DMS114 treated with DMSO at 0.1 percent for 48 hours (cell line): ENCODE data around the gene DDX49.
"Not testable (repeated sequence)": the region's sequence is repeated elsewhere in the genome, so short reads cannot be mapped to it uniquely, and the experiment has no call there.

ENCODE experiments used
- DNase-seq: peaks from one replicate; lab custom pipeline; 2025; ENCODE audit not compliant: unreplicated experiment; lab: John Stamatoyannopoulos, UW

DDX49 gene

DNA sequence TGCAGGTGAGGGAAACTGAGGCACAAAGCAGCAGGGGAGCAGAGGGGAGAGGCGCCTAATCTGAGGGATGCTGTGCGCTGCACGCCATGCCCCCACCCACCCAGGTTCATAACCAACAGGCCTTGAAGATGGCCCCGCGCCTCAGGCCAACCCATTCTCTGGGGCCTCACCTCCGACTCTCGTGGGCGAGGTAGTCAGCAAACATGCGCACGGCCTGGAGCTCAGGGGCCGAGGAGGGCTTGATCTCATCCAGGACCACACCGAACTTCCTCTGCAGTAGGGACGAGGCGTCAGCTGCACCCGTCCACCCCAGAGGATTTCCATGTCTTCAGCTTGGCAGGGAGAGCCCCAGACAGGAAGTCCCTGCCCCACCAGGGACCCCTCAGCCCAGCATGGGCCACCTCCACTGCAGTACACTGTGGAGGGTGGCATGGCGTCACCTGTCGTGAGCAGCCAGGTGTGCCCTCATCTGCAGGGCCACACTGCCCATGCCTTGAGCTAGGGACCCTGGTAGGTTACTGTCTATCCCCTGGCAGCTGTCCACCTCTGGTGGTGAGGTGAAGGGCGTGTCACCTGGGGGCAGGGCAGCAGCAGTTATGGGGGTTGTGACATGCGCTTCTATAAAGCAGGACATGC is 8.6 kb upstream of the DDX49 start:
- no peak for DNase-seq

DNA sequence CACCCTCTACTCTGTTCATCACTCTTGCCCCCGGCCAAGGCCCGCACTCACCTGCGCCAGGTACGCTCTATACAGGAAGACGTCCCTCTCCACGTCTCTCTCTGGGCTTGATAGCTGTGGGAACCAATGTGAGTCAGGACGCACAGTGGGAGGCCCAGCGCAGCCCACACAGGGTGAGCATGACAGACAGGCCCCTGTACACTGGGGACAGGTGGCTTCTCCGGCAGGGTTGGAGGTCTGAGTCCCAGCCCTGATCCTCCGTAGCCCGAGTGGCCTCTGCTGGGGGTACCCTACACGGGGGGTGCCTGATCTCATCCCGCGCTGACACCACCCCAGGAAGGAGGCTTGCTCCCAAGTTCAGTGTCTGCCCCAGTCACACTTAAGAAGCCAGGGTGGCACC is 6.6 kb upstream of the DDX49 start:
- DNase-seq, result no peak

DNA sequence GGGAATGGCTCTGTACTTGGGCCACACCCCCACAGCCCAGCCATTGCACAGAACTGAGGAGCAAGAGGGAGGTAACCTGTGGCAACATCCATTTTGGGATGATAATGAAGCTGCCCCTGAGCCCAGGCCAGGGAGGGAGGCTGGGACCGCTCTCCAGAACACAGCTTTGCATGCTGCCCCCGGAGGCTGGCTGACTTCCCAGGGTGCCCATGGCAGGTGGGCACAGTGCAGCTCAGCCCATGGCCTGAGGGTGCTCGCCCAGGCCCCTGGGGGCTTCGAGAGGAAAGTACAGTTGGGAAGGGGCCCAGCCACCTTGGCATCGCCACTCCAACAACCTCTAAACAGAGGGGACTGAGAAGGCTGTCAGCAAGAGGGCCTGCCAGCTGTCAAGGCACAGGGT is 6.0 kb upstream of the DDX49 start:
- no peak for DNase-seq

DNA sequence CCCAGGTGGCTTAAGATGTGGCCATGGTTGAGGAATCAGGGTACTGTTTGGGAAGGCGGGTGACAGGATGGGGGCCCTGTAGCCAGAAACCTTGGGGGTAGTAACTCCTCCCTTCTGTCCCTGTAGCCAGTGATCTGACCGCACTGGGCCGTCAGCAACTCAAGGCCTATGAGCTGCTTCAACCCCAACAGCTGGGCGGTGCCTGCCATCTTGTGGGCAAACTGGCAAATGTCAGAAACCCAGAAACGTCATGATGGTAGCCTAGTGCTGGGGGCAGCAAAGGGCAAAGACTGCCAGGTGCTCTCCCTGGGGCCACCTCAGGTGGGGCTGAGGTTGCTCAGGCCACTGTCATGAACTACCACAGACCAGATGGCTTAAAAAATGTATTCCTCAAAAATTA is 3.9 kb upstream of the DDX49 start:
- peak; percentile 35 for DNase-seq

DNA sequence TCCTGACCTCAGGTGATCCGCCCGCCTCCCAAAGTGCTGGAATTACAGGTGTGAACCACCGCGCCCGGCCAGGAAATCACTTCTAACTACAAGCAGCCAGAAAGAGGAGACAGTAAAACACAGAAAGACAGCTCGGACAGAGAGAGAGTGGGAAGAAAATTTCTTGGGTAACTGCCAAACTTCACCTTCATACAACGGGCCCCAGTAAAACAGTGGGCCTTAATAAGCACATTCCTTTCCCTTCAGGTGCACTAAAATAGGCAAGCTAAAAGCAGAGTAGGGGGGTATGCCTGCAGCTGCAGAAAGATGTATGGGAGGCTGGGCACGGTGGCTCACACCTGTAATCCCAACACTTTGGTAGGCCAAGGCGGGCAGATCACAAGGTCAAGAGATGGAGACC is 1.9 kb upstream of the DDX49 start:
- not testable (repeated sequence) for DNase-seq

DNA sequence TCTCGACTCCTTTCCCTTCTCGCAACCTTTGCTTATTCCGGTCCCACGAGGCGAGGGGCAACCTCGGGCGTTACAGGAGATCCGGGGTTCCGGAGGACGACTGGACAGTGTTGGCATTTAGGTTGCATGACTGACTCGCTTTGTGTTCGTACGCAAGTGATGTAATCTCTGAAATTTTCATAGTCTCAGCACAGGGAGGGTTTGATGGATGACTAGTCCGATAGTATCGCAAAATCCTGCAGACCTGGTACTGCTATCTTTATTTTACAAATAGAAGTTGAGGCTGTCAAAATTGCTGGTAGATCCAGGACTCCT is 342 bp downstream of the DDX49 start:
- DNase-seq, result no peak

DNA sequence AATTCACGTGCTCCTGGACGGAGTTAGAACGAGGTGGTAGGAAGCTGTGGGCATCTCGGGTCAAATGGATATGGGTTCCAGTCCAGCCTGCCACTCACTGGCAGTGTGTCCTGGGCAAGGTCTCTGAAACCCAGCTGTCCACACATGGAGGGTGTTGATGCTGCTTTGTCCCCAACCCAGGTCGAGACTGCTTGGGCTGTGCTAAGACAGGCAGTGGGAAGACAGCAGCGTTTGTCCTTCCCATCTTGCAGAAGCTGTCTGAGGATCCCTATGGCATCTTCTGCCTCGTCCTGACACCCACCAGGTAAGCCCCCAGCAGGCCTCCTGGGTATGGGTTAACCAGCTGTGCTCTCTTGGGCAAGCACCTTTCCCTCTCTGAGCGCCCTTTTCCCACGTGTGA is 885 bp downstream of the DDX49 start:
- DNase-seq, result no peak

DNA sequence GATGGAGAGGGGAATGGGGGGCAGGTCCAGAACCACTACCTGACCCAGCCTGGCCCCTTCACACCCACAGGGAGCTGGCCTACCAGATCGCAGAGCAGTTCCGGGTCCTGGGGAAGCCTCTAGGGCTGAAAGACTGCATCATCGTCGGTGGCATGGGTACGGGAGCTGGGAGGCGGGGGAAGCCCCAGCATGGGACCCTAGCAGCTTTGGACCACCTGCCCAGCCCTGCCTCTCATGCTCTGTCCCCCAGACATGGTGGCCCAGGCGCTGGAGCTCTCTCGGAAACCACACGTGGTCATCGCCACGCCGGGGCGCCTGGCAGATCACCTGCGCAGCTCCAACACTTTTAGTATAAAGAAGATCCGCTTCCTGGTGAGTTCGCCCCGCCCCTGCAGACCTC is 2.1 kb downstream of the DDX49 start:
- no peak for DNase-seq

DNA sequence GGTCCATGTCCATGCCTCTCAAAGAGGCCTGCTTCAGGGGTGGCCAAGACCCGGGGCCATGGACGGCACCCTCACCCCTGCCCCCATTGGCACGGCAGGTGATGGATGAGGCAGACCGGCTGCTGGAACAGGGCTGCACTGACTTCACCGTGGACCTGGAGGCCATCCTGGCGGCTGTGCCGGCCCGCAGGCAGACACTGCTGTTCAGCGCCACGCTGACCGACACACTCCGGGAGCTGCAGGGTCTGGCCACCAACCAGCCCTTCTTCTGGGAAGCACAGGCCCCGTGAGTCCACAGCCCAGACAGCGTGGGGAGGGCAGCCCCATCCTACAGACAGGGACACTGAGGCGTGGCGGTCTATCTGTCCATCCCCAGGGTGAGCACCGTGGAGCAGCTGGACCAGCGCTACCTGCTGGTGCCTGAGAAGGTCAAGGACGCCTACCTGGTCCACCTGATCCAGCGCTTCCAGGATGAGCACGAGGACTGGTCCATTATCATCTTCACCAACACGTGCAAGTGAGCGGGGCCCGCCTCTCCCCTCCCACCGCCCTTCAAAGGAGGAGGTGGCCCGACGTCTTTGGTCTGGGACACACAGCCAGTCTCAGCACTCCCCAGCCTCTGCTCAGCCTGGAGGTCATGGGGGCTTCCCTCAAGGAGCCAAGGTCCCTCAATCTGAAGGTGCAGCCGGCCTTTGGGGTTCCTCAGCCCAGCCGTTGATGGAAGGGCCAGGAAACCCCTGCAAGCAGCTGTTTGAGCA is 2.9 kb downstream of the DDX49 start:
- no peak for DNase-seq

DNA sequence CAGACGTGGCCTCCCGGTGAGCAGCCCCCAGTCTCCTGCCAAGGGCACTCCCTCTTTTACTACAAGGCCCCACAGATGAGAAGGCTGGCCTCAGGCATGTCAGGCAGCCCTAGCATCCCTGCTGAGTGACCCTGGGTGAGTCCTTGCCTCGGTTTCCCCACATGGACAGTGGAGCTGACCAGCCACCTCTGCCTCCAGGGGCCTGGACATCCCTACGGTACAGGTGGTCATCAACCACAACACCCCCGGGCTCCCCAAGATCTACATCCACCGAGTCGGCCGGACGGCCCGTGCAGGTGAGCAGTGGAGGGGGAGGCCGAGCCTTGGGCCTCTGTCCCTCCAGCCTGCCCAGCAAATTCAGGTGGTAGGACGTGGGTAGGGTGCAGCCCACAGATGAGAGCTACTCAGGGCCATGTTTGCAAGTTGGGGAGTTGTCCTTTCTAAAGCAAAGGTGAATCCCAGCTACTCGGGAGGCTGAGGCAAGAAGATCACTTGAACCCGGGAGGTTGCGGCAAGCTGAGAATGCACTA is 5.2 kb downstream of the DDX49 start:
- DNase-seq, result no peak

DNA sequence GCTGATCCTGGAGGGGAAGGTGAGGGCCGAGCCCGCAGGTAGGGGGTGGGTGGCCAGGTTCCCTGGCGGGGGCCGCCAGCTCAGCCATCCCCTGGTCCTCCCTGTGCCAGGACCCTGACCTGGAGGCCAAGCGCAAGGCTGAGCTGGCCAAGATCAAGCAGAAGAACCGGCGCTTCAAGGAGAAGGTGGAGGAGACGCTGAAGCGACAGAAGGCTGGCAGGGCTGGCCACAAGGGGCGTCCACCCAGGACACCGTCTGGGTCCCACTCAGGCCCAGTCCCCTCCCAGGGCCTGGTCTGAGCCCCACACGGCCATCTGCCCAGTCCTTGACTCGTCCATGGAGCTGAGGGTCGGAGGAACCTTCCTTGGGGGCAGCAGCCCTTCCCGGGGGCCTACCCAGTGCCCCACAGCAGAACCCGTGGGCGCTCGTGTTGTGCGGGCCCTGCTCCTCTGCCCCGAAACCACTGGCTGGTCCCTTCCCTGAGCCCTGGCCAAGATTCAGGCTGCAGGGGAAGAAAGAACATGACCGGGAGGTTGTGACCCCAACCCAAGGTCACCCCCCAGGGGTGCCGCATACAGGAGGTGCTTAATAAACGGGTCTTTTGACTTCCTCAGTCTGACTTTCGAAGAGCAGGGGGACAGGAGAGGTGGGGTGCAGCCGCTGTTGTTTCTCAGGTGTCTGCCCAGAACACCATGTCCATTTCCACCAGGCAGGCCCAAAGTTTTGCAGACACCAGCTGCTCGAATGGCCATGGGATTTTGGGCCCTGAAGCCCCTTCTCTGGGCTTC is 8.7 kb downstream of the DDX49 start:
- no peak for DNase-seq

DNA sequence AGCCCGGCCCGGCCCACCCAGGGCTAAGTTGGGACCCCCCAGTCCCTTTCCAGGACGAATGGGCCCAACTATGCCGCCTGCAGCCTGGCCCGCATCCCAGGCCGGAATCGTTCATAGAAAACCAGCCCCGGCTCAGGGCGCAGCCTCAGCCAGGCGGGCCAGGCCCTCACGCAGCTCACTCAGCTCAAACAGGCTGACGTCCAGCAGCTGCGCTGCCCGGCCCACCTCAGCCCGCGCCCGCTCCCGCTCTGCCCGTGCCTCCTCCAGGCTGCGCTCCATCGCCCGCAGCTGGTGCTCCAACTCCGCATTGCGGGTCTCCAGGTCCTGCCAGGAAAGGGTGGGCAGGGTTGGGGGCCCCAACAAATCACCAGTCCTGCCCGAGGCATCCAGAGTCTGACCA is 9.8 kb downstream of the DDX49 start:
- no peak for DNase-seq

DNA sequence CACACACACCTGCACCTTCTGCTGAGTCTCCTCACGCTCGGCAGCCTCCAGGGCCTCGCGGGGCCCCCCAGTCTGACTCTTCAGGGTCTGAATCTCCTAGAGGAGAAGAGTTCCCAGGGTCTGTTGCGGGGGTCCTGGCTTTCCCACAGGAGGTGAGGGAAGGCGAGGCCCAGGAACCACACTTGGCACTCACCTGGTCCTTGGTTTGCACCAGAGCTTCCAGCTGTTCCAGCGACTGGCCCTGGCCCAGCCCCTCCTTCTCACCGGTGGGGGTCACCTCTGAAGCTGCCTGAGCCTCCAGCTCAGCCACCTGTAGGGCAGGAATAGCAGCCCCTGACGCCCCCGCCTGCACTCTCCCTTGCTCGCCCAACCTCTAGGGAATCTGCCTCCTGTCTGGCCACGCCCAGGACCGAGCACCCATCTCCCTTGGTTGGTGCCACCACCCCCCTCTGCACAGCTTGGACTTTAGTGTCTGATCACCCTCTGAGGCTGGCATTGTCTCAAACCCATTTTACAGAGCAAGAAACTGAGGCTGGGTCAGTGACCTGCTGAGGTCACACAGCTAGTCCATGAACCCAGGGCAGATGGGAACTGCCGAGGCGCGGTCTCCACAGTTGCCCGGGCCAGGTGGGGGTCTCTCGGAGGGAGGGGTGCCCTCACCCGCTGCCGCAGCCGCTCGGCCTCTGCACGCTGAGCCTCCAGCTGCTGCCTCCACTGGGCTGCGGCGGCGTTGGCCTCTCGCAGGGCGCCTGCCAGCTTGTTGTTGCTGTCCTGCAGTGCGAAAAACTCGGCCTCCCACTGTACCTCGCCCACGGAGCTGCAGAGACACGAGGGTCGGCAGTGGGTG is 12.0 kb downstream of the DDX49 start:
- no peak for DNase-seq

DNA sequence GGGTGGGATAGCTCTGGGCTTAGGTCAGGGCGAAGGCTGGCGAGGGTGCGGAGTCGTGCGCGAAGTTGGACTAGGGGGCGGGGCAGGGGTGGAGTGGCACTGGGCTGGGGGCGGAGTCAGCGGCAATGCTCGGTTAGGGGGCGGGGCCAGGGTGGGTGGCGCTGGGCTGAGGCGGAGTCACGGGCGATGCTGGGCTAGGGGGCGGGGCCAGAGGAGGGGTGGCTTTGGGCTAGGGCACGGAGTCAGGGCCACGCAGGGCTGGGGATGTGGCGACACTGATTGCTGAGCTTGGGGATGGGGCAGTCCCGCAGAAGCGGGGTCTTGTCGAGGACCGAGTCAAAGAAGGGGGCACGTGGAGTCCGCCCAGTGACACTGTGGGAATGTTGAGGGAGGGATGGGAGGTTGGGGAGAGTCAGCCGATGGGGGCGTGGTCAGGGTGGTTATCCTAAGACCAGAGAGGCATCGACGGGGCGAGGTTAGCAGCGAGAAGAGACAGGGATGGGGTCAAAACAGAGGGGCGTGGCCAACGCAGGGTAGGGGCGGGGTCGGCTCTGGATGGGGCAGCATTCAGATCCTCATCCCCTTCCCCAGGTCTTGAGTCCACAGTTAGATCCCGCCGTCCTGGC is 12.8 kb downstream of the DDX49 start:
- DNase-seq, result no peak

DNA sequence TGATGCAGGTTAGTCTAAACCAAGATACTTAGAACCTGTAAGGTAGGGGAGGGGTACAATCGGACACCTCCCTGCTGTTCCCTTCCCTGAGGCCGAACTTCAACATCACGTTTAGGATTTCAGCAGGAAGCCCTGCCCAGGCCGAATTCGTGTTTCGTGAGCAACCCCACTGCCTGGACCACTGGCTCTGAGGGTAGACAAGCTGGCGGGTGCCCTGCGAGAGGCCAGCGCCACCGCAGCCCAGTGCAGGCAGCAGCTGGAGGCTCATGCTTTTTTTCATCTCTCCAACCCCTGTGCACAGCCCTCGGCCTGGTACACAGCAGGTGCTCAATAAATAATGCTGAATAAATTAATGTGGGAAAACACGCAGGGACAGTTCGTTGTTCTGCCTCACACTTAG is 13.8 kb downstream of the DDX49 start:
- DNase-seq, result no peak

DNA sequence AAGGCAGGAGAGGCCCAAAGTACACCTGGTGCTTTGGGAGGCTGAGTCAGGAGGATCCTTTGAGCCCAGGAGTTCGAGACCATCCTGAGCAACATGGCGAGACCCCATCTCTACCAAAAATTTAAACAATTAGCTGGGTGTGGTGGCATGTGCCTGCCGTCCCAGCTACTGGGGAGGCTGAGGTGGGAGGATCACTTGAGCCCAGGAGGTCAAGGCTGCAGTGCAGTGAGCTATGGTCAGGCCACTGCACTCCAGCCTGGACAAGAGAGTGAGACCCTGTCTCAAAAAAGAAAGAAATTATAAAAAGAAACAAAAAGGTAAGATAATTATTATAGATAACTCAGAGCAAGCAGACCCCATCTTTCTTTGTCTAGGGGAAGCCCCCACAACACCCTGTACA is 19.6 kb downstream of the DDX49 start:
- DNase-seq, result no peak

DNA sequence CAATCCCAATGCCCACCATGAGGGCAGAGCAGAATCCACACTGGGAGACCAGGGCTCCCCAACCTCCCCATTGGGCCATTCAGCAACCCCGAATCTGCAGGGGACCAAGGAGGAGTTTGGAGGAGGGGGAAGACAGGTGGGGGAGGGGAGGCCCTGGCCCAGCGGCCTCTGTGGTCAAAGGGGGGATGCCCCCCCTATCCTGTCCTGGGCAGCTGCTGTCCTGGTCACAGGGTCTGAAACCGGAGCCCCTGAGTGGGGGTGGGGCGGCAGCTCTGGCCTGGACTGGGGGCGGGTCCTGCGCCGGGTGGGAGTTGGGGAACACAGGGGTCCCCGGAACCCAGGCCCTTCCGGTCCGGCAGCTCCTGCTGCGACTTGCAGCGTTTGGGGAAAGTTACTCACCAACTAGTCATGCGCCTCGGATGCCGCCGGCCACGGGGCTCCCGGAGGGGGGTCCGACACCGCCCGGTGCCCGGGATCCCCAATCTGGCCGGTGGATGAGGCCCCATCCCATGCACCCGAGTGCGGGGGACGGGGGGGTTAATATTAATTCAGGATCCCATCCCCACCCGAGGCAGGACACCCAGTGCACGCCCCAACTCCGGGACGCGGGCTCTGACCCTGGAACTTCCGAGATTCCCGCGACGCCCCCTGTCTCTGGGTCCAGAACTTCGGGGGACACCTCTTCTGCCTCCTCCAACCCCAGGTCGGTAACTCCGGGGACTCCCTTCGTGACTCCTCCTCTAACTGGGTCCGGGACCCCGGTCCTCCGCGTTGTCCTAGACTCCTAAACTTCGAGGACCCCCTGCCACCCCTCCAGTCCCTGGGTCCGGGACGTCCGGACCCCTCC is 20.6 kb downstream of the DDX49 start:
- no peak for DNase-seq

DNA sequence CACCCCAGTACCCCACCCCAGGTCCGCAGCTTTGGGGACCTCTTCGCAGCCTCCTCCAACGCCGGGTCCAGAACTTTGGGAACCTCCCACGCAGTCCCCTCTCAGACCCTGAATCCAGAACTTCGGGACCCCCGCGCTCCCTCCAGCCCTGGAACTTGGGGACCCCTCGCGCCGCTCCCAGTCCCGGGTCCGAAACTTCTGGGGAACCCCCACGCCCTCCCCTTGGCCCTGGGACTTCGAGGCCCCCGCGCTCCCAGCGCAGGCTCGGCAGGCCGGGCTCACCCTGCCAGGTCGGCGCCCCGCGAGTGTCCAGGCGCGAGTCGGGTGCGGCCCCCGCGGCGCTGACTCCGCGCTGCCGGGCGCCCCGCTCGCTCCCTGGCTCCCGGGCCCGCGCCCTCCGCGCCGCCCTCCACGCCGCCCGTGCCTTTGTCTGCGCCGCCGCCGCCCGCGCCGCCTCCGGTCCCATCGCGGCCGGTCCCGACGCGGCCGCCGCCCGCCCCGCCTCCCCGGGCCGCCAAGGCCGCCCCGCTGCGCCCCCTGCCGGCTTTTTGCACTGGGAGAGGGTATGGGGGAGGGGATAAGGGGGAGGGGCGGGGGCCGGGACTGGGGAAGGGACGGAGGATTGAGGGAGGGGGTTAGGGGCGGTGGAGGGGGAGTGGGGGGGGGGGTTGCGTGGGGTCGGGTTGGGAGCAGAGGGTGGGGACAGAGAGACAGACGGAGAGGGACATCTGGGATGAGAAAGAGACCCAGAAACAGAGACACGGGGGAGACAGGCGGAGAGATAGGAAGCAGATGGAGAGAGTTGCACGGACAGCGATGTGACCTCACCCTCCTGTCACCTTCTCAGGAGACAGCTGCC is 21.5 kb downstream of the DDX49 start, which contains the start of gene HOMER3:
HOMER3 (minus strand) TSS at position 449 of the 859 bp plus-strand sequence. CDS start 2,235 bp downstream, outside the sequence.
- no peak for DNase-seq
